ENCODE measurements around the gene BMP15.

- no peak for TF ChIP-seq POLR2AphosphoS5 (IDR thresholded peaks at IDR 0.05; ENCODE audit: borderline replicate concordance, low read depth, low read length)
- no peak for TF ChIP-seq EZH2 (IDR thresholded peaks at IDR 0.05)
- no peak for TF ChIP-seq FOXP2 (optimal IDR thresholded peaks at IDR 0.05; ENCODE audit: control extremely low read depth, extremely low read length, insufficient read depth)
Measured at GRCh38 chrX:50942471-50942870, 31.9 kb downstream of the BMP15 start.
